HL-60/S4 (cell line): ENCODE results near the gene SORL1.
"Not testable (repeated sequence)": the region's sequence is repeated elsewhere in the genome, so short reads cannot be mapped to it uniquely, and the experiment has no call there.

Source experiments
- in situ Hi-C: fragments of 300-500 bp; cut with MboI; formaldehyde crosslinking; loops from 2 replicates; pipeline ENCODE4 v1.14.3; 2022; ENCODE audit warnings: low sequenced_read_pairs

The SORL1 gene

DNA sequence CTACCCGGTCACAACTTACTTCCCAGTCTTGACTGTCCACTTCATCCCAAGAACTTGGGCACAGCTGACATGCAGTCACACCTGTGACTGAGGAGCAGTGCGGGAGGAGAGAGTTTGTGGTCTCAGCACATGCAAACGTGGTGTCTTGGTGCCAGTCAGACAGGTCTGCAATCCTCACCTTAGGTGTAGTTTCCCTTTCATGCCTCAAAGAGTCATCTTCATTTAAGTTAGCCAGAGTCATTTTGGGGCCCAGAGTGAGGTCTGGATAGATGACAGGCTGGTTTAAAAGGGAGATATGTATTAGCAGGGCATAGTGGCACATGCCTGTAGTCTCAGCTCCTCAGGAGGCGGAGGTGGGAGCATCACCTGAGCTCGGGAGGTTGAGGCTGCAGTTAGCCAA lies 109.1 kb downstream of the SORL1 start:
- in situ Hi-C loops, result no loop called here

DNA sequence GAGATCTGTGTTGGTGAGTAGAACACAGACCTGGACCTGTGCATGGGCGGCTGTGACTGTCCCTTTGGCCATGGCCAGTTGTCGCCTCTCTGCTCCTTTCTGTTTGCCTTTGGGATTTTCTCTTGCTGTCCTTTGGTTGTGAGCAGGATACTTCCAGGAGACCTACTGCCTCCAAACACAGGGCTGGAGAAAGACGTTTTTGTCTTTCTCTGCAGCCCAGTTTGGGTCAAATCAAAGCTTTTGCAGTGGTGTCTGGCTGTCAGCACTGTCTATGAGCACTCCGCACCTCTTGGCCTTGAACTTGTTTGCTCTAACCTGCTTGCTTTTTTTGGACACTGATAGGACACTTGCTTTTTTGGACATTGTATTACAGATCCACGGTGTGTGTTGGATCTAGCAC lies 109.6 kb downstream of the SORL1 start:
- in situ Hi-C loops, result no loop called here

DNA sequence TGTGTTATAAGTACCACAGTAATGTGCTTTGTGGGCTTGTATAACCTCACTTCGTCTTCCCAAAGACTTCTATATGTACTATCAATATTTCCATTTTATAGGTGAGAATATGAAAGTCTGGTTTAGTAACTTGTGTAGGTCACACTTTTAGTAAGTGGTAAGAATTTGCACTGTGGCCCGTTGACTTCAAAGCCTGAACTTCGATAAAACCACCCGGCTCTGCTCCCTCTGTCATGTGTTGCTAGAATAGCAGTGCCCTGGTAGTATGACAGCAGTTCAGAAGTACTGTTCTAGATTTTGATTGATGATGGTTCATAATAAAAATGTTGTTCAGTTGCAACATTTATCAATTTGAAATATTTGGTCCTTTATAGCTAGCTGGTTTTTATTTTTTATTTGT lies 110.9 kb downstream of the SORL1 start:
- in situ Hi-C loops, result no loop called here

DNA sequence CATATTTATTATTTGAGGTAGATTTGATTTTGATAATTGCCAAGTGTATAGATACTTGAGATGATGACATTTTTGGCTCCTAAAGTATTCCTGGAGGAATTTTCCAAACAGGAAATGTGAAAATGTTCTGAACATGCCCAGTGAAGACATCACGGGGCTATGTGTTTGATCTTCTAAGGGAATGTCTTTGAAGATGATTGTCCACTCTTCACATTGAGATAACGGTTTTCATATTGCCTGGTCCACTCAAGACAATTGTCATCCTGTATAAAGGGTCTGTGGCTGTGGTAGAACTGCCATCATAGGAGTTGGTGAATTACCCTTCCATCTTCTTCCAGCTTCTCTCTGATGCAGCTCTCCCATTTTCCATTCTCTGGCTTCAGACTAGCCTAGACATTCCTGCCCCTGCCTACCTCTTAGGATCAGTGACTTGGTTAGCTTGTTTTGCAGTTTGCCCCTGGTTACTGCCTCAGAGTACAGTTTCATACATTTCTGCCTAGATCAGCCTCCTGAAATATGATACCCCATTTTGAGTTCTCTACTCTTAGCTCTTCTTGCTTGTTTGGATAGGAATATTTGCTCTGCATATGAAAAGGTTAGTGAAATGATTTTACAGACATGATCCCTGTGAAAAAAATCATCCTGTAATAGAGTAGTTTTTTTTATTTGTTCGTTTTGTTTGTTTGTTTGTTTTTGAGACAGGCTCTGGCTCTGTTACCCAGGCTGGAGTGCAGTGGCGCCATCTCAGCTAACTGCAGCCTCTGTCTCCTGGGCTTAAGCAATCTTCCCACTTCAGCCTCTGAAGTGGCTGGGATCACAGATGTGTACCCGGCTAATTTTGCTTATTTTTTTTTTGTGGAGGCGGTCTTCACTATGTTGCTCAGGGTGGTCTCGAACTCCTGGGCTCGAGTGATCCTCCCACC lies 112.0 kb downstream of the SORL1 start:
- in situ Hi-C loops, result no loop called here

DNA sequence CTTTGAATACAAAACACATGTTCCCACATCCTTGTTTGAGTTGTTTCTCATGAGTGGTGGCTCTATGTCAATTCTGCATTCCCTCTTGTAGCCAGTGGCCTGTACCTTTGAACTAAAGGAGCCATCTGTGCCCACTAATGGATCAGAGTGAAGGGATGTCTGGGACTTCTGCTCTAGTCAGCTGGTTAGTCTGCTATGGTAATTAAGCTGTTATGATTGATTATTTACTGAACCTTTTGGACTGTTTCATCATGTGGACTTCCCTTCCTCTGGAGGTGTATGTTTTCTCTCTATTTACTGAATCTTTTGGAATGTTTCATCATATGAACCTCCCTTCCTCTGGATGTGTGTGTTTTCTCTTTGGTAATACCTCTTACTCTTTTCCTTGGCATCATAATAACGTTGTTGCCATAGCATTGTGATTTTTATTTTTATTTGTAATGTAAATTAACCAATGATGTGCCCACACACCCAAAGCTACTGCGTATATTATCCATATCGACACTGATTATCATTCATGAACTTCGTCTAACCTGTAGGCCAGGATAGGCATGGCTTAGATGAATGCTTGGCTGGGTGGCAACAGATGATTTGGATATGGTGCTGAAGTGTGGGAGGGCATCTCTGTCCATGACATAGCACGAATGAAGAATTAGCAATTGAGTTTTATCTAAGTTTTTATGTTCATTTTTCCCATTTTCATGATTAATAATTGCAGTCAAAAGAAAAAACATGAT lies 113.0 kb downstream of the SORL1 start:
- in situ Hi-C loops, result no loop called here

DNA sequence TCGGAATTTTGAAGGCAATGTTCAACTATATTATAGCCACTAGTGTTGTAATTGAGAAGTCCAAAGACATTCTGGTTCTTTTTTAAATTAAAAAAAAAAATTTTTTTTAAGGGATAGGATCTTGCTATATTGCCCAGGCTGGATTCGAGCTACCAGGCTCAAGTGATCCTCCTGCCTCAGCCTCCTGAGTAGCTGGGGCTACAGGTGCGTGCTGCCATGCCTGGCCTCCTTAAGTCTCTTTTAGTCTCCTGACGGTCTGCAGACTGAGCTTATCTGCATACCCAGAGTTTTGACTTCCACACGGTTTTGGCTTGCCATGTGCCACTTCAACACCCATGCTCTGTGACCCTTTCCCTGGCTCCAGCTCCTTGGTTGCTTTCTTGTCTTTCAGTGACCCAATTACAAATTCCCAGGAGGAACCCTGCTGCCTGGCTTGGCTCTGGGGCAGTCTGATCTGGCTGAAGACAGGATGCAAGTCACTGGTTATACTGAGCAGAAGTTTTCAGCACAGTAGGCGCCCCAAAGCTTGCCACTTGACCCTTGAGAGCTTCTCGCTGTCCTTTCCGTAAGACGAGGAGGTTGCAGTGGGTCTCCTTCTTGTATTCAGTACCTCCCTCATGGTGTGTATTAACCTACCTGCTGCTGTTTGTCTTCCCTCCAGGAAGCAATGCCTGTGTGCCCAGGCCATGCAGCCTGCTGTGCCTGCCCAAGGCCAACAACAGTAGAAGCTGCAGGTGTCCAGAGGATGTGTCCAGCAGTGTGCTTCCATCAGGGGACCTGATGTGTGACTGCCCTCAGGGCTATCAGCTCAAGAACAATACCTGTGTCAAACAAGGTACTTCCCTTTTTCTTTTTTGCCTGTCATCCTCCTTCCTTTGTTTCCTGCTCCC lies 114.4 kb downstream of the SORL1 start:
- in situ Hi-C loops, result no loop called here

DNA sequence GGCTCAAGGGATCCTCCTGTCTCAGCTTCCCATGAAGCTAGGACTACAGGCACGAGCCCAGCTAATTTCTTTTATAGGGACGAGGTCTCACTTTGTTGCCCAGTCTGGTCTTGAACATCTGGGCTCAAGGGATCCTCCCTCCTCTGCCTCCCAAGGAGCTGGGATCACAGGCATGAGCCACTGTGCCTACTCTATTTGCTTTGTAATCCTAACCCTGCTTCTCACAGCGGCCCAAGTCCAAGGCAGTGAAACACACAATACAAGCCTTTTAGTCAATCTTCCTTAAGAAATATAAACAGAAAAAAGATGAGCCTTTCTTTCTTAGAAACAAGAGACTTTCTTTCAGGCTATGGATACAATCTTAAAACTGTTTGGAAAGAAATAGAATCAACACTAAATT lies 115.9 kb downstream of the SORL1 start:
- in situ Hi-C loops, result no loop called here

DNA sequence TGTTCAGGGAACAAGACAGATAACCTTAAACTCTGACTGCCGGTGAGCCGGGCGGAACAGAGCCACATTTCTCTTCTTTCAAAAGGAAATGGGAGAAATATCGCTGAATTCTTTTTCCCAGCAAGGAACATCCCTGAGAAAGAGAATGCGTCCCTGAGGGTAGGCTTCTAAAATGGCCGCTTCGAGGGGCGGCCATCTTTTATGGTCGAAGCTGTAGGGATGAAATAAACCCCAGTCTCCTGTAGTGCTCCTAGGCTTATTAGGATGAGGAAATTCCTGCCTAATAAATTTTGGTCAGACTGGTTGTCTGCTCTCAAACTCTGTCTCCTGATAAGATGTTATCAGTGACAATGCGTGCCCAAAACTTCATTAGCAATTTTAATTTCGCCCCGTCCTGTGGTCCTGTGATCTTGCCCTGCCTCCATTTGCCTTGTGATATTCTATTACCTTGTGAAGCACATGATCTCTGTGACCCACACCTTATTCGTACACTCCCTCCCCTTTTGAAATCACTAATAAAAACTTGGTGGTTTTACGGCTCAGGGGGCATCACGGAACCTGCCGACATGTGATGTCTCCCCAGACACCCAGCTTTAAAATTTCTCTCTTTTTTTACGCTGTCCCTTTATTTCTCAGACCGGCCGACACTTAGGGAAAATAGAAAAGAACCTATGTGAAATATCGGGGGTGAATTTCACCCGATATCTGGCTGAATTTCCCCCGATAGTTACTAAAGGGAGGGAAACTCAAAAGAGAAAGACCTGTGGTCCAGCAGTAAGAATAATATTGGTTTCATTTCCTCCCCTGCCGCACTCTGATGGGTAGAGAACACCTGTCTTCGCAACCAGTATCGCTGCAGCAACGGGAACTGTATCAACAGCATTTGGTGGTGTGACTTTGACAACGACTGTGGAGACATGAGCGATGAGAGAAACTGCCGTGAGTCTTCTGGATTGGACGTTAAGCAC lies 117.5 kb downstream of the SORL1 start:
- in situ Hi-C loops, result not testable (repeated sequence)

DNA sequence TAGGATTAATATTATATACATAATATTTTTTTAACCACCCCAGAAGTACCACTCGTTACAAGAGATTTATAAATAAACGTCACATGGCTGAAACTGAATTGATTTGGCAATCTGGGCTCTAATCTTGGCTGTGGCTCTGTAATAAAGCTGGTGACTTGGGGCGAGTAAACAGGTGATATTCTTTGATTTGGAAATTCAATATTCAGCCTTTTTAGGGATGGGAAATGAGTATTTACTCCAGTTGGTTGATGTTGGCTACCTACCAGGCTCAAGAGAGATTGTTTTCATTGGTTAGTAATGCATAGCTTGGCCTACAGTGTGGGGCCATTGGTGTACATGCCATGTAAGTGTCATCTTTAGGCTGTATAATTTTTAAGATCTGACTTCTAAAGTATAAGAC lies 118.3 kb downstream of the SORL1 start:
- in situ Hi-C loops, result no loop called here

DNA sequence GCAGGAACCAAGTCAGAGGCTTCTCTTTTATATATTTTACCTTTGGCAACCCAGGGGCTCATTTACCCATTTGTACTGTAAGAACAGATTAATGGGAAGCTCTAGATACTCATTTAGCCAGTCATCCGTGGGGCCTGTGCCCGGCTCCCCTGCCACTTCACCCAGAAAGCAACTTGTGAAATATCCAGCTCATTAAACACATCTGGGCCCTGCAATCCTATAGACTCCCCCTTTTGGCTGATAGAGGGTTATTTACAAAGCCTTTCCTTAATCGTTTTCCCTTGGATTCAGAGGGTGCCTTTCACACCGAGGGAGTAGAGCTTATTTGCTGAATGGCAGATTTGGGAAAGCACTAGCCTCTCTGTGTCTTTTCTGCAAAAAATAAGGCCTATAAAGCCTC lies 119.4 kb downstream of the SORL1 start:
- in situ Hi-C loops, result no loop called here

DNA sequence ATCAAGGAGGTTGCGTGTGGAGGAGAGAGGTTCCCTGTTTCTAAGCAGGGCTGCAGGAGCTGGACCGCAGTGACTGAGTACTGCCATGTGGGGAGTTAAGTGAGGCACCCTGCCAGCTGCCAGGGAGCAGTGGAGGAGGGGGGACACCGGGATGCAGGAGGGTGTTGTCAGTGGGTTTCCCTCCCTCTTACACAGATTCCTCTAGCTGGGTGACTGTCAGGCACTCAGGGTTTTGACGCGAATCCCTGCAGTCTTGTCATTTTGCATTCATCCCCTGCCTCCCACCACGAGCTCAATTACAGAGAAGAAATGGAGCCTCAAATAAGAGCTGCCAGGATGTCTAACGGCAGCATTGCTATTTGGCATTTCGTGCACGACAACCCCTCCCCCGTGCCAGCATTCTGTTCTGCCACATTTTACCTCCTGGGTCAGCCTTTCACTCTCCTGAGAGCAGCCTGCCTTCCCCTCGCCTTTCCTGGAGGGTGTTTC lies 120.5 kb downstream of the SORL1 start:
- in situ Hi-C loops, result no loop called here

DNA sequence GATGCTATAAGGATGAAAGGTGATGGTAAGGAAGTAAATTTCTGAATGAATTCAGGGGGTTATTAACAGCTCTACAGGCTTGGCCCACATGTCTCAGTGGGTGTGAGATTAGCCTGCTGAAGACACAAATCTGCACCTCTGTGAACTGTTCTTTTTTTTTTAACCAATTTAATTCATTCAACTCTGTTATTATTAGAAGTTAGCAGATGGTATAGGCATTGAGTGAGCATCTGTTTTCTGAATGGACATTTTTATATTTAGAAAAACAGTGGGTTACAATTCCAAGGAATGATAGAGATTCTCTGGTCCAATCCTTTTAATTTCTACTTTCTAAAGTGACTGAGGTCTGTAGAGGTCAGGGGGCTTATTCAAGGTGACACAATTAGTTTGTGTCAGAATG lies 122.7 kb downstream of the SORL1 start:
- in situ Hi-C loops, result no loop called here

DNA sequence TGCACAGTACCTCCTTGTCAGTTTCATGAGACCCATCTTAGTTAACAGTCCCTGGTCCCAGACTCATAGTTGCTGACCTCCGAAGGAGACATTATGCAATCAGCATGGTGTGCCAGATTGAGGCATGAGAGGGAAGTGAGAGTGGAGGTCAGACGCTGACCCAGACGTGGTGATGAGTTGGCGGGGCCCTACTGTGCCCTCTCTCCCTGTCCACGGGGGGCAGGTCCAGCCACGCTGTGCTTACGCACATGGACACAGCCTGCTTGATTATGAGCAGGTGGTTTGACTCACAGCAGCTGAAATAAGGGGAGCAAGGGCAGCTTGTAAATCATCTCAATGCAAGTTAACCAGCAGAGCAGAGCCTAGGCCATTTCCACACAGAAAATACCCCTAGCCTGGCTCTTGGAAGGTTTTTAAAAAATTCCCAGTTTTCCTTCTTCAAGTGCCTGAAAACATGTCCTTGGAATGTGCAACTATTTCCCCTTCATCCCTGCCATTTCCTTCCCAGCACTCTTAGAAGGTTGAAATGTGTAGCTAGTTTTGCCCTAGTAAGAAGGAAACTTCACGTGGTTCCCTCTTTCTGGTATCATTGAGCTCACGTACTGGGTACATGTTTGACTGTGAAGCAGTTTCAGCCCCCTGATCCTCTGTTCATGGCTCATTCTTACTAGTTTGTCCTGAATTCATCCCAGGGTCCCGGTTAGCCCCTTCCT lies 123.3 kb downstream of the SORL1 start:
- in situ Hi-C loops, result no loop called here

DNA sequence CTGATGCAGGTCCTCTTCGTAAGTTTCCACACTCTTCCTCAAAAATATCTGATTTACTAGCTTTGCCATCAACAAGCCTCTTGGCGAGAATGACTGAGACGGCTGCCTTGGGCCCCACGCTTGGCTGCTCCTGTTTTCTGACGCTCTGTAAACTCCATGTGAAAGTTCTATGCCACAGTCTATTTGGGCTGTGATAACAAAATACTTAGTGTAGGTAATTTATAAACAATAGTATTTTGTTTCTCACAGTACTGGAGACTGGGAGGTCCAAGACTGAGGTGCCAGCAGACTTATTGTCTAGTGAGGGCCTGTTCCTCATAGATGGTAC lies 123.8 kb downstream of the SORL1 start:
- in situ Hi-C loops, result no loop called here

DNA sequence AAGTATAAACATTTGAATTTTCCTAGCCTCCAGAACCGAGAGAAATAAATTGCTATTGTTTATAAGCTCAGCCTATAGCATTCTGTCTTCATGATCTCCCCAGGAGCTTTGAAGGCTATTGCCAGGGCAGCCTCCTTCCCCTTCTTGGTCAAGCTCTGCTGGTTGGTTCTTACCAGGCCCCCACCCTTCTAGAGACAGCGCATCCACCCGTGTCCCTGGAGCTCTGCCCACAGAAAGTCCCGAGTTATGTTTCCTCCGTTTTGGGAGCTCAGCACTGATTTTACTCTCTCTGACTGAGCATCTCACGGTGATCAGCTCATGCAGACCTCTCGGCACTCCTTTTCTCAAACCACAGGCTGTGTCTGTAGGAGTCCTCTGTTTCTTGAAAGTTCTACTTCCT lies 124.4 kb downstream of the SORL1 start:
- in situ Hi-C loops, result no loop called here

DNA sequence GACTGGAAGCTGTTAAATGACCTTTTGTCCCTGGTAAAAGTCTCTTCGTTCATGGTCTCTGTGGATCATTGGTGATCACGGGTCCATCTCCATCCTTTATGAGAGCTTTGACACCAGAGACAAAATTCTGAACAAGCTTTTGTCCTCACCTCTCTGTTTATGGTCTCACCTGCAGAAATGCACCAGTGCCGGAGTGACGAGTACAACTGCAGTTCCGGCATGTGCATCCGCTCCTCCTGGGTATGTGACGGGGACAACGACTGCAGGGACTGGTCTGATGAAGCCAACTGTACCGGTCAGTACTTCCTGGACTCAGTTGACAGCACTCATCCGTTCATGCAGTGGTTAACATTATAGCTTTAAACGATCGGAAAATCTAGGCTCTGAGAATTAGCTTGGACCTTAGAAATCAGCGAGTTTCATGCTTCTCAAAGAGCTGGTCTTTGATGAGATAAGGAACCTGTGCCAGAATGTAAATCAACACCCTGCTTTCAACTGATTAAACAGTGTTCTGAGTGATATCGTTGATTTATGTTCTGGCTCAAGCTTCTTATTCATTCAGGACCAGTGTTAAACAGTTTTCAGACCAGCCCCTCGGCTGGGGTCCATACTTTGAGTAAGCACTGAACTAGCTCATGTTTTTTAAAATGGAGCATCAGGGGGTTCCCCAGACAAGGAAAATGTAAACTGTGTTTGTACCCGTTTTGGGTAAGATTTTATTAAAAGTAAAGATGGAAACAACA lies 125.2 kb downstream of the SORL1 start:
- in situ Hi-C loops, result no loop called here

DNA sequence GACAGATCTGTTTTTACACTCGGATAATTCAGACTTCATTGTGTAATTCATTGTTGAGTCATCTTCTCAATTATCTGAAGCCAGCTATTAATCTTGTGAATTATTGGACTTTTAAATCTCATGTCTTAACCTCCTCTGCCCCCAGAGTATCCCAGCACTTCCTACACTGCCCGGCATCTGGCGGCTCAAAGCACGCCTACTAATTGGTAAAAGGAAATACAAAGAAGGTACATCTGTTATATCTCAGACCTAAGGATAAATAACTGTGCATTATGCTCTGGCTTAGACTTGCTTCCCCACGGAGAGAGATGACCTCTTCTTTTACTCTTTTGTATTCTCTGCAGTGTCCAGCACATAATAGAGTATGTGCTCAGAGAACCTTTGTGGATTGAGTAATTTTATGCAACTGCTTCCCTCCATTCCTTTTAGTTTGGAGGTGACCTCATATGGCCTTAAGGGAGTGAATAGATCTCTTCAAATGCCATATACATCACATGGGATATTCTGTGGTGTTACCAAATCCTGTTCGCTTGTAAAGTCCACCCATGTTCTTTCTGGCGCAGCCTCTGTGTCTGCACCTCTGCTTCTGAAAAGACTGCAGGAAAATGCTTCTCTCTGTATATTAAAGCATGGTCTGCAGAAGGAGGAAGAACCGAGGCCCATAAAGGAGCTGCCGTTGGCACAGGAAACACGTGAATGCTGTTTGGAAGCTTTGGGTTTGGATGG lies 126.3 kb downstream of the SORL1 start:
- in situ Hi-C loops, result no loop called here

DNA sequence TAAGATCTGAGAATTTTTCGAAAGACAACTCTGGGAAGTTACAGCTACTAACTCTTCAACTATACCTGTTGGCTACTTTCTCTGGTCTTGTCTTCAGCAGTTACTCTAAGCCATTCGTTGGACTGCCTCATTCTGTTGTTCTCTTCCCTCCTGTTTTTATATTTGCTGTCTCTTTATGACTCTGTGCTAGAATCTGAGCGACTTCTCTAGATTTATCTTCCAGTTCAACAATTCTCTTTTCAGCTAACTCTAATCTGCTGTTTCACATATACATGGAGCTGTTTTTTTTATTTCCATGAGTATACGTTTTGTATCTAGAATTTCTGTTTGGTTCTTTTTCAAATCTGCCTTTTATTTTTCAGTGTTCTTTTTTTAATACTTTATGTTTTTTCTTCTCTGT lies 128.0 kb downstream of the SORL1 start:
- in situ Hi-C loops, result no loop called here
